Activated naive CD4-positive, alpha-beta T cell treated with anti-CD3 and anti-CD28 coated beads, Interleukin-2, amount 50 U/mL, for 16 hours (primary cell): ENCODE measurements around the gene DNAJC5G.

ENCODE experiments used
- DNase-seq: peaks from one replicate; pipeline ENCODE4 v3.0.0-alpha.2; 2020

Gene DNAJC5G, protein sequence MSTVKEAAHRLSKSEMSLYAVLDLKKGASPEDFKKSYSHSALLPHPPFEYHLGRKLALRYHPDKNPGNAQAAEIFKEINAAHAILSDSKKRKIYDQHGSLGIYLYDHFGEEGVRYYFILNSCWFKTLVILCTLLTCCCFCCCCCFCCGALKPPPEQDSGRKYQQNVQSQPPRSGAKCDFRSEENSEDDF

DNA sequence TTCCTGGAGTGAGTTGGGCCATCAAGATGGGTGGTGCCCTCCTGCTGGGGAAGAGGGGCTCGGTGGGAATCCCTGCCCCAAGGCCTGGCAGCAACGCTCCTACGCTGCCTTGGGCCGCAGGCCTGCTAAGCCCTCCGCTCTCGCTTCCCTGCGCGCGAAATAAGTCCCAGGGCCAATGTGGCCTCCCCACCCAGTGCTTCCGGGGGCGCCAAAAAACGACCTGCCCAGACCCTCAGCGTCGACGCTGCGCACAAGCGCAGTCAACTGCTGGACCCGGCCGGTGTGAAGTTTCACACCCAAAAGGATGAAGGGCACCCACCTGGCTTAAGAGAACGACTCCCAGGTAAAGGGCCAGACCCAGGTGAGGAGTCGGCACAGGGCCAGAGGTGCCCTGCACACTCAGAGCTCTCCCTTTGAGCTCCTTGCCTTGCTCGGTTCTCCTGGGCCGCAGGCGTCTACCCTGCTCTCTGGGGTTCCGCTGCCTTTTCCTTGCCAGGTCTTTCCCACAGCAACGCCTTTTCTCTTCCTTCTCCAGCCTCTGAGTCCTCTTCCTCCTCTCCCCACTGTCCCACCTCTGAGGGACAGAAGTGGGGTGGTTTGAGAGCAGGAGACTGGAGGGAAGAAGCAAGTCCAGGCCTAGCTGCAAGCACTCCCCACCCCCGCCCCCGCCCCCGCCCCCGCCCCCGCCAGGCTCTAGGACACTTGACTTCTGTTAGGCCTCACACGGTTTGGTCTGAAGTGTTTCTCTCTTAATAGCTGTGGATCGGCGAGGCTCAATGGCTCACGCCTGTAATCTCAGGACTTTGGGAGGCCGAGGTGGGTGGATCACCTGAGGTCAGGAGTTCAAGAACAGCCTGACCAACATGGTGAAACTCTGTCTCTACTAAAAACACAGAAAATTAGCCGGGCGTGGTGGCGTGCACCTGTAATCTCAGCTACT lies at the start of gene DNAJC5G:
DNAJC5G (plus strand) TSS at position 223 of the 940 bp plus-strand sequence. CDS start 1,296 bp downstream, outside the sequence.
- DNase-seq, result no peak

DNA sequence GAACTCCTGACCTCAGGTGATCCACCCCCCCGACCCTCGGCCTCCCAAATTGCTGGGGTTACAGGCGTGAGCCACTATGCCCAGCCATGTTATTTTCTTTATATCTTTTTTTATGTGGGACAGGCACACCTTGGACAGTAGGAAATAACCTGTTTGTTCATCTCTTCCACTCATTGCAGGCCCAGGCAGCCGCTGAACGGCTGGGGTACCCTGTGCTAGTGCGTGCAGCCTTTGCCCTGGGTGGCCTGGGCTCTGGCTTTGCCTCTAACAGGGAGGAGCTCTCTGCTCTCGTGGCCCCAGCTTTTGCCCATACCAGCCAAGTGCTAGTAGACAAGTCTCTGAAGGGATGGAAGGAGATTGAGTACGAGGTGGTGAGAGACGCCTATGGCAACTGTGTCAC lies 49.7 kb upstream of the DNAJC5G start:
- no peak for DNase-seq

DNA sequence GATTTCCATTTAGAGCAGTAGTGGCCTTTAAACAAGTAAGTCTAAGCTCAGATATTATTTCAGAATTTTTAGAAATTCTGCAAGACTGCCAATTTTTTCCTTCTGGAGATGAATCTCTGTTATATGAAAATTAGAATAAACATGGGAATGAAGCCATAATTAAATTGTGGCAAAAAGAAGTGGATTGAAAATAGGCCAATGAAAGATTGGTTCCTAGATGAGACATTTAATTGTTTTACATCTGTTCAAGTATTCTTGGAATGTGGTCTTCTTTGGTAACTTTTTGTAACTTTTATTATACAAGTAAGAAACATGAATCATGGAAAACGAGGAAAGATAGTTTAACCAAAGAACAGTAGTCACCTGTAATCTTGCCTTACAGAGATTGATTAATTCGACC lies 47.7 kb upstream of the DNAJC5G start:
- DNase-seq, result no peak

DNA sequence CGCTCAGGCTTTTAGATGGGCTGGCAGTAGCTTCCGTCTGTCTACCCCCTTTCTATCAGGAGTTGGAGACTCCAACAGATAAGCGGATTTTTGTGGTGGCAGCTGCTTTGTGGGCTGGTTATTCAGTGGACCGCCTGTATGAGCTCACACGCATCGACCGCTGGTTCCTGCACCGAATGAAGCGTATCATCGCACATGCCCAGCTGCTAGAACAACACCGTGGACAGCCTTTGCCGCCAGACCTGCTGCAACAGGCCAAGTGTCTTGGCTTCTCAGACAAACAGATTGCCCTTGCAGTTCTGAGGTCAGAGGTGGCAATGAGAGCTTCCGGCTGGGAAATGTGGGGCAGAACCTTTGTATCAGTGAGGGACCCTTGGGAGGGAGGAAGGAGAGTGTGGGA lies 43.3 kb upstream of the DNAJC5G start:
- DNase-seq, result no peak

DNA sequence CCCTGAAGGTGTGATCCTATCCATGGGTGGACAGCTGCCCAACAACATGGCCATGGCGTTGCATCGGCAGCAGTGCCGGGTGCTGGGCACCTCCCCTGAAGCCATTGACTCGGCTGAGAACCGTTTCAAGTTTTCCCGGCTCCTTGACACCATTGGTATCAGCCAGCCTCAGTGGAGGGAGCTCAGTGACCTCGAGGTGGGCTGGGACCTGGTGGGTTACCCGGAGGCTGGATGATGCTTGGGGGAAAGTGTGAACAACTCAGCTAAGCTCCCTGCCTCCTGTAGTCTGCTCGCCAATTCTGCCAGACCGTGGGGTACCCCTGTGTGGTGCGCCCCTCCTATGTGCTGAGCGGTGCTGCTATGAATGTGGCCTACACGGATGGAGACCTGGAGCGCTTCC lies 41.9 kb upstream of the DNAJC5G start:
- DNase-seq, result no peak

DNA sequence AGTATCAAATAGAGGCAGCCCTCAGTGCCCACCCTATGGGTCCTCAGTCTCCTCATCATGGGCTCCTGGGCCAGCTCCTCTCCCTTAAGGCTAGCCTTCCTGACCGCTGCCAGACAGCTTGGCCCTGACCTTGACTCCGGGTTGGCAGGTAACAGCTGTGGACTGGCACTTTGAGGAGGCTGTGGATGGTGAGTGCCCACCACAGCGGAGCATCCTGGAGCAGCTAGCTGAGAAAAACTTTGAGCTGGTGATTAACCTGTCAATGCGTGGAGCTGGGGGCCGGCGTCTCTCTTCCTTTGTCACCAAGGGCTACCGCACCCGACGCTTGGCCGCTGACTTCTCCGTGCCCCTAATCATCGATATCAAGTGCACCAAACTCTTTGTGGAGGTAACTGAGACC lies 39.1 kb upstream of the DNAJC5G start:
- no peak for DNase-seq

DNA sequence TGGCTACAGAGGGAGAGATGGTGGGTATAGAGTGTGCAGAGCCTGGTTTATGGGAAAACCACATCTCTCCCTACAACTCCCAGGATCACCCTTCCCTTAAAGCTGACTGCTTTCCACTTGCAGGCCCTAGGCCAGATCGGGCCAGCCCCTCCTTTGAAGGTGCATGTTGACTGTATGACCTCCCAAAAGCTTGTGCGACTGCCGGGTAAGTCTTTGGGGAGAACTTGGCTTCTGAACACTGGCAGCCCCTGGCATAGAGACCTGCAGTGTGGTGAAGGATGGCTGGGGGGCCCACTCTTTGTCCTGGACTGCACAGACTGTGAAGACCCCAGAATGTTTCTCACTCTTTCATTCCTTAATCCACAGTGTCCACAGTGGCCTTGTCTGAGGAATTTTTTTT lies 38.6 kb upstream of the DNAJC5G start:
- DNase-seq, result no peak

DNA sequence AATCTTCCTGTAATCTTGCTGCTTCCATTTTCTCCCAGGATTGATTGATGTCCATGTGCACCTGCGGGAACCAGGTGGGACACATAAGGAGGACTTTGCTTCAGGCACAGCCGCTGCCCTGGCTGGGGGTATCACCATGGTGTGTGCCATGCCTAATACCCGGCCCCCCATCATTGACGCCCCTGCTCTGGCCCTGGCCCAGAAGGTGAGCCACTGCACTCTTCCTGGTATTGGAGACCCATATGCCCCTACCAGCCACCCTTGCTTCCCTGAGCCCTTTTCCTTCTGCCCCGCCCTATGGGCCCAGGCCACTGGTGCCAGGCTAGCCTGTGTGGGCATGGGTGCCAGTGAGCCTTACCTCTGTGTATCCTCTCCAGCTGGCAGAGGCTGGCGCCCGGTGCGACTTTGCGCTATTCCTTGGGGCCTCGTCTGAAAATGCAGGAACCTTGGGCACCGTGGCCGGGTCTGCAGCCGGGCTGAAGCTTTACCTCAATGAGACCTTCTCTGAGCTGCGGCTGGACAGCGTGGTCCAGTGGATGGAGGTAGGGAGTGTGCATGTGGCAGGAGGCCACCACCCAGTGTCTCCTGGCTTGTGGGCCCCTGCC lies 37.8 kb upstream of the DNAJC5G start:
- DNase-seq, result no peak

DNA sequence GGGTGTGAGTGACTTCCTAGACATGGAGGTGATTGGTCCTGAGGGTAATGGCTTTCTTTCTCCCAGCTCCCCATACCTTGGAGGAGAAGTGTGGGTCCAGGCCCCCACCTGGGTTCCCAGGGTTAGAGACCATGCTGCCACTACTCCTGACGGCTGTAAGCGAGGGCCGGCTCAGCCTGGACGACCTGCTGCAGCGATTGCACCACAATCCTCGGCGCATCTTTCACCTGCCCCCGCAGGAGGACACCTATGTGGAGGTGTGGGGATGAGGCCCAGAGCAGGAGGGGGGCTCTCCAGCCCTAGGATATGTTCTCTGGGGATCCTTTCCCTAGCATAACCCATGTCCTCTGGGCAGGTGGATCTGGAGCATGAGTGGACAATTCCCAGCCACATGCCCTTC lies 36.3 kb upstream of the DNAJC5G start:
- DNase-seq, result no peak

DNA sequence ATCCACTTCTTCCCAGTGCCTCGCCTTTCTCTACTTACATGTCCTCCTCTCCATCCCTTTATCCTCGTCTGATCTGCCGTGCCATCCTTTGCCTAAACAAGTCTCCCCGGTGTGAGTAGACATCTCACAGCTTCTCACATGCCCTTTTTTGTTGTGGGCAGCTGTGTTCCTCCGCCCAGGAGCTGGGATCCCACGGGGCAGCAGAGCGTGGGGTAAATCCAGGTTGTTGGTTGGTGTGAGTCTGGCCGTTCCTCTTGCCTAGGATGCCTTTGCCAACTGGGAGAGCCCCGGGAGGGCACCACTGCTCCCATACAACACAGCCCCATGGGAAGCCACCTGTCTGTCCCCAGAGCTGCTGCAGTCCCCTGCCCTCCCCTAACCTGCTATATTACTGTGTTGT lies 34.8 kb upstream of the DNAJC5G start:
- no peak for DNase-seq

DNA sequence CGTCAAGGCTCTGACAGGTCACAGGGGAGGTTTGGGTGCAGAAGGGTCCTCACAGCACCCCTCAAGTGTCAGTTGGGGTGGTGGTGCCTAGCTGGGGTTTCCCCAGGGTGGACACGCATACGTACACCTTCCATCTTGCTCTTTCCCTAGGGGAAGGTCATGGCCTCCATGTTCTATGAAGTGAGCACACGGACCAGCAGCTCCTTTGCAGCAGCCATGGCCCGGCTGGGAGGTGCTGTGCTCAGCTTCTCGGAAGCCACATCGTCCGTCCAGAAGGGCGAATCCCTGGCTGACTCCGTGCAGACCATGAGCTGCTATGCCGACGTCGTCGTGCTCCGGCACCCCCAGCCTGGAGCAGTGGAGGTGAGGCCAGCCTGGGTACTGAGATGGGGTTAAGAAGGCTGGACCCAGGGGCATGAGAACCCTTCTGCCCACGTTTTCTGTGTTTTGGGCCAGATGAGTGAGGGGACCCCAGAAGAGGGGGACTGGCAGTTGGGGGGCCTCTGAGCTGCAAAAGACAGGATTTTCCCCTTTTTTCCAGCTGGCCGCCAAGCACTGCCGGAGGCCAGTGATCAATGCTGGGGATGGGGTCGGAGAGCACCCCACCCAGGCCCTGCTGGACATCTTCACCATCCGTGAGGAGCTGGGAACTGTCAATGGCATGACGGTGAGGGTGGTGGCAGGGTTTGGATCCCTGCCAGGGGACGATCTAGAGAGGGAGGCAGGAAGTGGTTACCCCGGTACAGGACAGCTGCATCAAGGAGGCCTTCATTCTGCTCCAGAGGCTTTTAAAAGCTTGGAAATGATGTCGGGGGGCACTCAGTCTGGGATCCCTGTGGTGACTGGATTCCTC lies 33.2 kb upstream of the DNAJC5G start:
- no peak for DNase-seq

DNA sequence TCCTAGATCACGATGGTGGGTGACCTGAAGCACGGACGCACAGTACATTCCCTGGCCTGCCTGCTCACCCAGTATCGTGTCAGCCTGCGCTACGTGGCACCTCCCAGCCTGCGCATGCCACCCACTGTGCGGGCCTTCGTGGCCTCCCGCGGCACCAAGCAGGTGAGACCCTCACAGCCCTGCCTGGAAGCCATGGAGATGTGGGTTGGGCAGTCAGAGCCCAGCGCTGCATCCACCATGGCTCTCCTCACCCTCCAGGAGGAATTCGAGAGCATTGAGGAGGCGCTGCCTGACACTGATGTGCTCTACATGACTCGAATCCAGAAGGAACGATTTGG lies 32.6 kb upstream of the DNAJC5G start:
- DNase-seq, result no peak

DNA sequence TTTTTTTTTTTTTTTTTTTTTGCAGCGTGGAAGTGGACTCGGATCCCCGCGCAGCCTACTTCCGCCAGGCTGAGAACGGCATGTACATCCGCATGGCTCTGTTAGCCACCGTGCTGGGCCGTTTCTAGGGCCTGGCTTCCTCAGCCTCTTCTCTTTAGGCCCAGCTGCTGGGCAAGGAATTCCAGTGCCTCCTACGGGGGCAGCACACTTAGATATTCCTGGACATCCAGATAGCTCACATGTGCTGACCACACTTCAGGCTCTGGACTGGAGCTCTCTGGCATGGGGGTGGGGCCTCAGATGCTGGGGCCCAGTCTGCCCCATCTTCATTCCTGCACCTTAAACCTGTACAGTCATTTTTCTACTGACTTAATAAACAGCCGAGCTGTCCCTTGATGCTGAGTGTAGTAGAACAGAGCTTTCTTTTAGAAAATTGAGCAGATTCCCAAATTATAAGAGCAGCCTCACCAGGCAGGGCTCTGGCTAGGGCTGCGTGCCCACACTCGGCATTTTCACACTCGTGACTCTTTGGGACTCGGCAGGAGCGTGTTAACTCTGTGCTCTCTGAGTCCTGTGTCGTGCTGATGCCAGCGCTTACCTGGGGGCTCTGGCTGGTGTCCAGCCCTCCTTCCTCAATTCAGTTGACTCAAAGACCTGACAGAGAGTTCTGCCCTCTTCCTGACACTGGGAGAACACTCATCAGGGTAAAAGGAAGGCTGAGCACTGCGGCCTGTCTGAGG lies 31.7 kb upstream of the DNAJC5G start:
- DNase-seq, result no peak

DNA sequence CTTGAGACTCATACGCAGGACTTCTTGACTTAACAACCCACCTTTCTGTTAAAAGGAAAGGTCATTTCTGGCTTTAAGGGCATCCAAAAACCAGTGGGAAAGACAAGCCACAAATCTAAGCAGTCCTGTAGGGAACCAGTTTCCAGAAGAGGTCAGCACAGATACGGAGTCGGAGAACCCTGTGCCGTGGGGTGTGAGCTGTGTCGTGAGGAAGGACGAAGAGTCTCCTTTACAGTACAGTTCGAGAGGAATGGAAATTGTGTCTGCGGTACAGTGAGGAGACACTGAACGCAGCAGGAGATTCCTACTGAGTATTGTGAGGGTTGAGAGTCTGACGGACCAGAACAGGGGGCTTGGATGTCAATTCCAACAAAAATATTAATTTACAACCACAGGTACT lies 30.1 kb upstream of the DNAJC5G start:
- no peak for DNase-seq

DNA sequence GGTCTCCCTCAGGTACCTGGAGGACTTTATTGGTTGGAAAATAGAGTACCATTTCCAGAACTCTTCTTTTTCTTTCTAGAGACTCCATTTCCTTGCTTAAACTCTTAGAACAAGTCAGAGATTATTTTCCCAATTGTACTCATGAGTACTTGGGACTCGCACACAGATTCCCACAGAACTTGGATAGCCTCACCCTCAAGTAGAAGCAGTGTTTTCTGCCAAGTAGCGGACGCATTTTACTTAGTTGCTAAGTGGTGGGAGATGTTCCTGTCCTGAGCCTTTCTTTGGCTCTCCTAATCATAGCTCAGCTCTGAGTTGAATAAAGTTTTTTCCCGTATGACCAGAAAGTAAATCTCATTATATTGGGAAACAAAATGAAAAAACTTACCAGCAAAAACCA lies 29.6 kb upstream of the DNAJC5G start:
- no peak for DNase-seq

DNA sequence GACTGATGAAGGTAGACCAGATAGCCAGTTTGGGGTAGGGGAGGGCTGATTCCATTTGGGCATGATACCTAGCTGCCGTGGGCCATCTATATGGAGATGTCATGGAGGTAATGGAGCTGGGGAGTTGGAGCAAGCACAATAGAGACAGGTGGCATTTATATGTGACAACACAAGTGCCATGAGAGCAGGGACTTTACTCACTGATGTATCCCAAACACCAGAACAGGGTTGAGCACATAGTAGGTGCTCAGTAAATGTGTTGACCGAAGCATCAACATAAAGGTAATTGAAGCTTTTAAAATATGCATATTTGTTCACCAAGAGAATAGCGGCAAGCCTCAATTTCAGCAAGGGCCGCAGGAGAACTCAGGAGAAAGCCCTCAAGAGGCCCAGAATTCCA lies 27.3 kb upstream of the DNAJC5G start:
- no peak for DNase-seq

DNA sequence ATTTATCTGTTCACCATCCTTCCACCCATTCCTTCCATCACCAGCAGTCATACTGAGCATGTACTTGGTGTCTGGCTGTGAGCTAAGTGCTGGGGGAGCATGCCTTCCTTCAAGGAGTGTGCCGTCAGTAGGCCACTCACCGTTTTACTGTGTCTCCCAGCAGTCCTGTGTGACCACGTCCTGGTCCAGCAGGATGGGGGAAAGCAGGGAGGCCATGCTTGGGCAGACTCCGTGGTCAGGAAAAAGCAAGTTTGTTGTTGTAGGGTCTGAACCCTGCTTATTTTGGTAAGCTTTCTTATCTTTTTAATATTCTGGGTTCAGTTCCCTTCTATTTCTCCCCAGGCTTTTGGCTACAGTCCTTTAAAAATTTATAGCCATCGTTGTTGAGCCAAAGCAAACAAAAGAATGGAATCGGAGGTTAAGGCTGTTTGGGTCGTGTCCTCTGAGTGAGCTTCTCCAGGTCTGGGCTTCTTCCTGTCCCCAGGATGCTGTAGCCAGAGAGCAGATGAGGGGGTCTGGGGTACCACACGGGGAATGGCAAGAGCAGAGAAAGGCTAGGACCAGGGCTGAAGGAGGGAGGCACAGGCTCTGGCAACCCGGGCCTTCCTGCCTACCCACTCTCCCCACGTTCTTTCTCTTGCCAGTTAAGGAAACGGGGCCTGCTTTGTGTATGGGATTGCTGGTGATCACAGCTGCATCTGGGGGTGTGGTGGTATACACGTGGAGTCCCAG lies 25.9 kb upstream of the DNAJC5G start:
- no peak for DNase-seq

DNA sequence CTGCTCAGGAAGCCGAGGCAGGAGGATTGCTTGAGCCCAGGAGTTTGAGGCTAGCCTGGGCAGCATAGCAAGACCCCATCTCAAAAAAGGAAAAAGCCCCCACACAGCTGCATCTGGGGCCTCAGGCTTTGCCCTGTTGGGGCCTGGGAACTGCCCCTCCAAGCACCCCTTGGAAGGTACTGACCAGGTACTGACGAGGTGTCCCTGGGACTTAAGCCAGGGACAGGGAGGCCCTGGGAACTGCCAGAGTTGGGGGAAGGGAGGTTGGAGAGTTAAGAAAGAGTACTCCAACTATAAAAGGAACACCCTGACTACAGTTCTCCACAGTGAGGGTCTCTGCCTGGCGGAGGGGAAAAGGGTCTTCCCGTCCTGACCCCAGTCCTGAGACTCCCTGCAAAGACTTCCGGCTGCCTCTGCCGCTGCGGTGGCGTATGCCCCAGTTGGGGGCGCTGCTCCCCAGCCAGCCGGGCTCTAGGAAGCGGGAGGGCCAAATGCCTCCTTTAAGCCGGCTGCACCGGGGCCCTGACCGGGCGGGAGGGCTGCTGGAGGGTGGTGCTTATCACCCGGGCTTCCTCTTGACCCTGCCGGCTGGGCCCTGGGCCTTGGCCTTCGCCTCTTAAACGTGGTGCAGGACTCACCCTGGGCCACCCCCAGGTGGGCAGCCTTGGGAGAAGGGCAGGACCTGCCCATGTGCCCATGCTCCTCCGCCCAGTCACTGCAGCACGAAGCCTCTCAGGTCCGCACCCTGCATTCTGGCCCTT lies 25.2 kb upstream of the DNAJC5G start:
- peak; percentile 54 for DNase-seq

DNA sequence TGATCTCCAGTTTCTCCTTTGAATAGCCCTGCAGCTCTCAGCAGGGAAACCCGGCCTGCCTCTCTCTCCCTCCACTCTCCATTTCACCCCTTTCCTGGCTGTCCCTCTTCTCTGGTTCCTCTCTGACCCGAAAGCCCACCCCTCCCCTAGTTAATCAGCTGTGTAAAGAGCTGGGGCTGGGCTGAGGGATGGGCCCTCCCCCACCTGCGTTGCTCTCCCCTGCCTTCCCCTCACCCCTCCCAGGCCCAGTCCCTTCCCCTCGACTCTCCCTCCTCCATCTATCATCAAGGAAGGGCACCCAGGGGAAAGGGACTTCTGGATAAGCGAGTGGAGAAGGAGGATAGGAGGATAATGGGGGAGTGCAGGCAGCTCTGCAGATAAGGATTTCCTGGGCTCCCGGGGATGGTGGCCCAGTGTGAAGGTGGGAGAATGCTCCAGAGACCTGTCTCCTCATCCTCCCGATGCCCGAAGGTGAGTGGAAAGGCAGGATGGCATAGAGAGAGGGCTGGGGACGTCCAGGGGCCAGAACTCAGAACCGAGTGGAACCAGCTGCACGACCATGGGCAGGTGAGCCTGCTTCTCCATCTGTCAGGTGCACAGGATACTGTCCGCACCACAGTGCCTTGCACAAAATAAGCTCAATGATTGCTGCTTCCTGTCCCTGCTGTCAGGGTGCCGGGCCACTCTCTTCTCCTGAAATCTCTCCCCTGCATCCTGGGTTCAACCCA lies 24.4 kb upstream of the DNAJC5G start:
- DNase-seq, result no peak

DNA sequence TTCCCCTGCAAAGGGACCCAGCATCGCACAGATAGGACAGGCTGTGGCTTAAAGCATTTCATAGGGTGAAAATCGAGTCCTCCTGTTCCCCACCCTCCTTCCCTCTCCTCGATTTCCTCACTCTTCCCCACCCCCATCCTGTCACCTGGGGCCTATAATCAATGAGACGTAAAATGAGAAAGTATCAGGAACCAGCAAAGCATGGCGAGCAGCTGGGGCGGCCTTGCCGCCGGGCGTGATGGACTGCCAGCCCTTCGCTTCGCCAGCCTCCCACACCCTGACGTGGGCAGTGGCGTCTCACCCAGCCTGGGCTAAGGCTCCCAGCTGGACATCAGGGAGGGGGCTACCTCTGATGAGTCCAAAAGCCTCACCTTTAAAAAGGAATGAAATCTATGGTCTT lies 23.5 kb upstream of the DNAJC5G start:
- no peak for DNase-seq
